IPS DF 4.7 (cell line): ENCODE data around the gene MUL1.

Source experiments
- DNase-seq: peaks from one replicate; pipeline ENCODE4 v3.0.0-alpha.2; 2013; ENCODE audit warnings: low spot score; ENCODE audit errors: extremely low read depth

Gene MUL1

GRCh38 chr1:20472121-20472520 lies 35.8 kb downstream of the MUL1 start:
- no peak for DNase-seq

GRCh38 chr1:20470194-20470593 lies 37.8 kb downstream of the MUL1 start:
- DNase-seq, result no peak

GRCh38 chr1:20469406-20470076 lies 38.4 kb downstream of the MUL1 start:
- DNase-seq, result no peak

GRCh38 chr1:20466273-20466672 lies 41.7 kb downstream of the MUL1 start:
- no peak for DNase-seq

- no peak for DNase-seq
Measured at GRCh38 chr1:20465187-20465586, 42.8 kb downstream of the MUL1 start.

GRCh38 chr1:20463502-20463901 lies 44.4 kb downstream of the MUL1 start:
- DNase-seq, result no peak

GRCh38 chr1:20462397-20462796 lies 45.6 kb downstream of the MUL1 start:
- no peak for DNase-seq

- DNase-seq, result no peak
Measured at GRCh38 chr1:20458717-20459116, 49.2 kb downstream of the MUL1 start.

GRCh38 chr1:20454004-20454403 lies 53.9 kb downstream of the MUL1 start:
- no peak for DNase-seq

- no peak for DNase-seq
Measured at GRCh38 chr1:20449735-20450311, 58.1 kb downstream of the MUL1 start.
